H1 (cell line): ENCODE results near the gene FAIM2. TPM values are rescaled to one million over a fixed set of nuclear protein-coding genes. Genes with fewer than 3 reads are reported as not detected.

ENCODE experiments used
- BRCA1 ChIP-seq: IDR thresholded peaks from 2 replicates; pipeline ENCODE4 v1.6.1; 2012; ENCODE audit warnings: low read depth, low read length, improper control_type of control experiment
- EP300 ChIP-seq, 2 experiments: IDR thresholded peaks; 1 replicate in 1 of 2; 2 replicates in 1 of 2; pipeline ENCODE4 v1.6.1; 2011 to 2012; ENCODE audit warnings: low read depth in 2 of 2, low read length in 2 of 2, mild to moderate bottlenecking in 2 of 2, borderline replicate concordance in 1 of 2, inconsistent platforms in 1 of 2, moderate library complexity in 1 of 2
- HDAC6 ChIP-seq: IDR thresholded peaks from one replicate; pipeline ENCODE4 v1.7.1; 2012; ENCODE audit warnings: low read depth, mild to moderate bottlenecking, inconsistent platforms, low read length, moderate library complexity
- JUN ChIP-seq: IDR thresholded peaks from 2 replicates; pipeline ENCODE4 v1.6.1; 2011; ENCODE audit warnings: low read depth, mild to moderate bottlenecking, improper control_type of control experiment, low read length
- KDM5A ChIP-seq: fragments of 200-600 bp; IDR thresholded peaks from 2 replicates; pipeline ENCODE4 v1.7.1; 2012; ENCODE audit warnings: mild to moderate bottlenecking, low read length, inconsistent platforms, mixed read lengths
- MAX ChIP-seq: IDR thresholded peaks from 2 replicates; pipeline ENCODE4 v1.6.1; 2012; ENCODE audit warnings: inconsistent platforms
- SIN3A ChIP-seq, 2 experiments: IDR thresholded peaks in 1 of 2; conservative IDR thresholded peaks in 1 of 2; 2 replicates each; pipeline ENCODE4 v1.6.1; 2011 to 2012; ENCODE audit warnings: low read length in 2 of 2, improper control_type of control experiment in 1 of 2, low read depth in 1 of 2, mild to moderate bottlenecking in 1 of 2
- SIRT6 ChIP-seq: IDR thresholded peaks from one replicate; pipeline ENCODE4 v1.7.1; 2012; ENCODE audit warnings: low read length, inconsistent platforms
- SIX5 ChIP-seq: IDR thresholded peaks from 2 replicates; pipeline ENCODE4 v1.6.1; 2011; ENCODE audit warnings: mild to moderate bottlenecking, low read depth, low read length
- polyA plus RNA-seq, 7 experiments: library from polyadenylated mRNA; depleted of rRNA in 3 of 7; stranded (reverse) in 5 of 7; unstranded in 2 of 7; fragments of >200 nt in 5 of 7; fragments of 200-250 nt in 2 of 7; gene quantifications; 1 replicate in 5 of 7; 2 replicates in 1 of 7; 4 replicates in 1 of 7; pipeline versions ENCODE4 v1.2.1 to v1.2.3, GENCODE V29; 2011 to 2013; ENCODE audit warnings: missing spikeins in 2 of 7, mixed read lengths in 2 of 7
- total RNA-seq: library from RNA; stranded (reverse); fragmentation: NEBNext Ultra II Directional; extraction: Animal tissue kit (Norgen Biotek cat#: 25700); gene quantifications from 2 replicates; pipeline ENCODE4 v1.2.1, GENCODE V29; 2021

FAIM2 gene
- total and polyA plus RNA-seq, 2 of the 8 experiments (the other 6 are each of a cell fraction or from before 2014, with no cell fraction given): 0.89 to 1.3 TPM

GRCh38 chr12:49819786-49820185 is 83.9 kb downstream of the FAIM2 start (continued):
- TF ChIP-seq JUN: no peak
- no peak for TF ChIP-seq HDAC6
- TF ChIP-seq MAX: no peak
- TF ChIP-seq SIRT6: no peak
- no peak for TF ChIP-seq SIN3A (conservative IDR thresholded peaks at IDR 0.05 in 1 of 2, IDR thresholded peaks at IDR 0.05 in 1 of 2; ENCODE audit: low read depth in 1 of 2, low read length in 2 of 2)
- TF ChIP-seq KDM5A: no peak
- TF ChIP-seq BRCA1: no peak
- no peak for TF ChIP-seq EP300 (IDR thresholded peaks at IDR 0.05; ENCODE audit: borderline replicate concordance in 1 of 2, low read depth in 2 of 2, low read length in 2 of 2)
- TF ChIP-seq SIX5: no peak
- TF ChIP-seq, all 59 proteins: peak for 0
